SK-N-SH (cell line): ENCODE measurements around the gene ZNHIT3. TPM values are rescaled to one million over a fixed set of nuclear protein-coding genes. Genes with fewer than 3 reads are reported as not detected.

Experiments
- CTCF ChIA-PET: fragments of 300-600, 350-600 bp; formaldehyde crosslinking; extraction: SDS; loops from one replicate; lab custom pipeline; 2021; lab: Yijun Ruan, JAX
- POLR2A ChIA-PET: fragments of 350-600 bp; sonication (Branson Sonifier 250); formaldehyde crosslinking; extraction: SDS; loops from one replicate; lab custom pipeline; 2020; ENCODE audit warnings: antibody characterized with exemption, inconsistent platforms; lab: Yijun Ruan, JAX
- DNase-seq: peaks from one replicate; pipeline ENCODE4 v3.0.0; 2012
- H2AFZ ChIP-seq: fragments of 200-600 bp; sonication (generic); 2 replicates; pipeline ENCODE4 v1.8.1; 2016; ENCODE audit warnings: antibody characterized with exemption, mild to moderate bottlenecking, low read depth
- H3F3A ChIP-seq: fragments of 200-600 bp; sonication (generic); replicated peaks from 2 replicates; pipeline ENCODE3; 2016; ENCODE audit warnings: antibody characterized with exemption, mild to moderate bottlenecking; ENCODE audit not compliant: insufficient read depth
- H3K27ac ChIP-seq, 2 experiments: fragments of 200-500 bp in 1 of 2; fragments of 200-600 bp in 1 of 2; sonication (Bioruptor generic) in 1 of 2; sonication (generic), shearing (Covaris generic) in 1 of 2; 2 replicates each; pipeline versions ENCODE4 v1.5.1 to v1.6.1; 2014 to 2016; ENCODE audit warnings: low read depth in 2 of 2, inconsistent platforms in 1 of 2, low read length in 1 of 2, mild to moderate bottlenecking in 1 of 2, mixed read lengths in 1 of 2
- H3K27me3 ChIP-seq: fragments of 200-600 bp; sonication (generic), shearing (Covaris generic); 2 replicates; pipeline ENCODE4 v1.6.1; 2016; ENCODE audit warnings: mixed run types; ENCODE audit not compliant: insufficient read depth
- H3K36me3 ChIP-seq, 2 experiments: fragments of 200-500 bp in 1 of 2; fragments of 200-600 bp in 1 of 2; sonication (Bioruptor generic) in 1 of 2; sonication (generic) in 1 of 2; replicated peaks in 1 of 2; 2 replicates each; pipeline versions ENCODE3 to v1.5.1; 2014 to 2016; ENCODE audit warnings: low read length in 1 of 2, mild to moderate bottlenecking in 1 of 2; ENCODE audit not compliant: insufficient read depth in 2 of 2, control insufficient read depth in 1 of 2
- H3K4me1 ChIP-seq, 2 experiments: fragments of 200-500 bp in 1 of 2; fragments of 200-600 bp in 1 of 2; sonication (Bioruptor generic) in 1 of 2; sonication (generic), shearing (Covaris generic) in 1 of 2; 2 replicates each; pipeline versions ENCODE4 v1.5.1 to v1.6.1; 2014 to 2016; ENCODE audit warnings: low read depth in 1 of 2, low read length in 1 of 2, mixed run types in 1 of 2; ENCODE audit not compliant: insufficient read depth in 2 of 2, control insufficient read depth in 1 of 2
- H3K4me2 ChIP-seq: fragments of 200-600 bp; sonication (generic), shearing (Covaris generic); 2 replicates; pipeline ENCODE4 v1.6.1; 2017; ENCODE audit warnings: mixed run types
- H3K4me3 ChIP-seq, 2 experiments: fragments of 200-500 bp in 1 of 2; fragments of 200-600 bp in 1 of 2; sonication (Bioruptor generic) in 1 of 2; sonication (generic), shearing (Covaris generic) in 1 of 2; 2 replicates each; pipeline versions ENCODE4 v1.5.1 to v1.8.1; 2014 to 2016; ENCODE audit warnings: low read depth in 2 of 2, inconsistent platforms in 1 of 2, low read length in 1 of 2, mild to moderate bottlenecking in 1 of 2, mixed read lengths in 1 of 2, moderate library complexity in 1 of 2
- H3K79me2 ChIP-seq: fragments of 200-600 bp; sonication (generic); 2 replicates; pipeline ENCODE4 v1.8.1; 2017; ENCODE audit warnings: mild to moderate bottlenecking; ENCODE audit not compliant: insufficient read depth
- H3K9ac ChIP-seq: fragments of 200-600 bp; sonication (generic); 2 replicates; pipeline ENCODE4 v1.6.1; 2017; ENCODE audit warnings: mixed run types
- H3K9me2 ChIP-seq: fragments of 200-600 bp; sonication (generic); 2 replicates; pipeline ENCODE4 v1.6.1; 2017; ENCODE audit warnings: mixed run types
- H3K9me3 ChIP-seq: fragments of 200-600 bp; sonication (generic); 2 replicates; pipeline ENCODE4 v1.6.1; 2017; ENCODE audit warnings: mixed run types, mild to moderate bottlenecking, moderate library complexity
- H4K20me1 ChIP-seq: fragments of 200-600 bp; sonication (generic); 2 replicates; pipeline ENCODE4 v1.6.1; 2017; ENCODE audit warnings: mild to moderate bottlenecking, mixed run types; ENCODE audit not compliant: insufficient read depth
- CHD2 ChIP-seq: fragments of 150-350 bp; IDR thresholded peaks from 2 replicates; pipeline ENCODE4 v1.6.1; 2018; ENCODE audit warnings: low read length; ENCODE audit not compliant: partially characterized antibody
- FOSL2 ChIP-seq: IDR thresholded peaks from 2 replicates; pipeline ENCODE4 v1.4.0; 2012; ENCODE audit warnings: low read depth, mild to moderate bottlenecking, moderate library complexity, borderline replicate concordance
- FOXJ3 ChIP-seq: sonication (generic); formaldehyde crosslinking; IDR thresholded peaks from 2 replicates; pipeline ENCODE4 v1.5.1; 2020; ENCODE audit warnings: mild to moderate bottlenecking, missing genetic modification reagents
- GABPA ChIP-seq: IDR thresholded peaks from 2 replicates; pipeline ENCODE4 v1.4.0; 2012; ENCODE audit warnings: low read depth, mild to moderate bottlenecking
- GATA2 ChIP-seq: sonication (generic); formaldehyde crosslinking; IDR thresholded peaks from 2 replicates; pipeline ENCODE4 v1.5.0; 2020; ENCODE audit warnings: mild to moderate bottlenecking, missing genetic modification reagents
- NFIC ChIP-seq: IDR thresholded peaks from 2 replicates; pipeline ENCODE4 v1.4.0; 2012; ENCODE audit warnings: borderline replicate concordance
- POLR2AphosphoS5 ChIP-seq: IDR thresholded peaks from 2 replicates; pipeline ENCODE4 v1.6.1; 2012; ENCODE audit warnings: low read depth, low read length
- SMC3 ChIP-seq: IDR thresholded peaks from 2 replicates; pipeline ENCODE4 v1.6.1; 2012; ENCODE audit warnings: low read depth, low read length, improper control_type of control experiment
- TAF1 ChIP-seq: IDR thresholded peaks from 2 replicates; pipeline ENCODE4 v1.6.1; 2012; ENCODE audit warnings: low read depth, mild to moderate bottlenecking, low read length, moderate library complexity, borderline replicate concordance
- TCF12 ChIP-seq: IDR thresholded peaks from 2 replicates; pipeline ENCODE4 v1.4.0; 2012
- TEAD4 ChIP-seq: IDR thresholded peaks from 2 replicates; pipeline ENCODE4 v1.4.0; 2012; ENCODE audit warnings: mild to moderate bottlenecking, borderline replicate concordance; ENCODE audit not compliant: insufficient read depth
- WGBS: methylation state at CpG from one replicate; pipeline ENCODE4 v1.1.6; 2017; ENCODE audit warnings: low lambda C conversion rate; 5-methylcytosine and 5-hydroxymethylcytosine counted together
- polyA plus RNA-seq, 3 experiments: library from polyadenylated mRNA; depleted of rRNA; stranded (reverse); fragments of >200 nt; gene quantifications; 2 replicates each; pipeline ENCODE4 v1.2.3, GENCODE V29; 2012
- TF ChIP-seq, protein P1 (sequence below): fragments of 200-600 bp; sonication (generic); IDR thresholded peaks from 2 replicates; pipeline ENCODE4 v1.6.1; 2017; ENCODE audit warnings: antibody characterized with exemption, mild to moderate bottlenecking, moderate library complexity
- TF ChIP-seq, protein P2 (sequence below): IDR thresholded peaks from 2 replicates; pipeline ENCODE4; 2012
- TF ChIP-seq, protein P3 (sequence below): IDR thresholded peaks from 2 replicates; pipeline ENCODE4 v1.6.1; 2012; ENCODE audit warnings: mild to moderate bottlenecking, low read depth, low read length, moderate library complexity
- TF ChIP-seq, protein P4 (sequence below): IDR thresholded peaks from 2 replicates; pipeline ENCODE4 v1.4.0; 2012; ENCODE audit warnings: low read depth, borderline replicate concordance

Gene ZNHIT3
- polyA plus RNA-seq, 1 of the 3 experiments (the other 2 are of a cell fraction): 59.9 TPM

- H3K9ac ChIP-seq: no peak overlapping the region
- POLR2A ChIA-PET: interaction anchor here (1.0 kb wide), 1 partner anchor 19 kb away, joined by 3 read pairs; the partner anchor contains the start of genes MYO19 and PIGW
- 68% methylated on average over 1 of the region's 4 CpGs for WGBS
- TF ChIP-seq, protein P1, sequence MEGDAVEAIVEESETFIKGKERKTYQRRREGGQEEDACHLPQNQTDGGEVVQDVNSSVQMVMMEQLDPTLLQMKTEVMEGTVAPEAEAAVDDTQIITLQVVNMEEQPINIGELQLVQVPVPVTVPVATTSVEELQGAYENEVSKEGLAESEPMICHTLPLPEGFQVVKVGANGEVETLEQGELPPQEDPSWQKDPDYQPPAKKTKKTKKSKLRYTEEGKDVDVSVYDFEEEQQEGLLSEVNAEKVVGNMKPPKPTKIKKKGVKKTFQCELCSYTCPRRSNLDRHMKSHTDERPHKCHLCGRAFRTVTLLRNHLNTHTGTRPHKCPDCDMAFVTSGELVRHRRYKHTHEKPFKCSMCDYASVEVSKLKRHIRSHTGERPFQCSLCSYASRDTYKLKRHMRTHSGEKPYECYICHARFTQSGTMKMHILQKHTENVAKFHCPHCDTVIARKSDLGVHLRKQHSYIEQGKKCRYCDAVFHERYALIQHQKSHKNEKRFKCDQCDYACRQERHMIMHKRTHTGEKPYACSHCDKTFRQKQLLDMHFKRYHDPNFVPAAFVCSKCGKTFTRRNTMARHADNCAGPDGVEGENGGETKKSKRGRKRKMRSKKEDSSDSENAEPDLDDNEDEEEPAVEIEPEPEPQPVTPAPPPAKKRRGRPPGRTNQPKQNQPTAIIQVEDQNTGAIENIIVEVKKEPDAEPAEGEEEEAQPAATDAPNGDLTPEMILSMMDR: no peak
- TF ChIP-seq CHD2: no peak
- TF ChIP-seq, protein P2, sequence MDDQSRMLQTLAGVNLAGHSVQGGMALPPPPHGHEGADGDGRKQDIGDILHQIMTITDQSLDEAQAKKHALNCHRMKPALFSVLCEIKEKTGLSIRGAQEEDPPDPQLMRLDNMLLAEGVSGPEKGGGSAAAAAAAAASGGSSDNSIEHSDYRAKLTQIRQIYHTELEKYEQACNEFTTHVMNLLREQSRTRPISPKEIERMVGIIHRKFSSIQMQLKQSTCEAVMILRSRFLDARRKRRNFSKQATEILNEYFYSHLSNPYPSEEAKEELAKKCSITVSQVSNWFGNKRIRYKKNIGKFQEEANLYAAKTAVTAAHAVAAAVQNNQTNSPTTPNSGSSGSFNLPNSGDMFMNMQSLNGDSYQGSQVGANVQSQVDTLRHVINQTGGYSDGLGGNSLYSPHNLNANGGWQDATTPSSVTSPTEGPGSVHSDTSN: no peak
- H3K27me3 ChIP-seq: no peaks in the 10 kb centered on the region
- H3K4me3 ChIP-seq: no peak overlapping the region
- DNase-seq: no peak
- H3K79me2 ChIP-seq: no peaks in the 10 kb centered on the region
- H3K9me2 ChIP-seq: no peaks in the 10 kb centered on the region
- no peak overlapping the region for H2AFZ ChIP-seq
- CTCF ChIA-PET: interaction anchor here (0.6 to 1.6 kb wide), 2 partner anchors 33 to 925 kb away, joined by 3 to 6 read pairs; no protein-coding TSS in a partner anchor
- H3K27ac ChIP-seq: no peak overlapping the region
- H4K20me1 ChIP-seq: no peaks in the 10 kb centered on the region
- H3K4me2 ChIP-seq: no peak overlapping the region
- peaks cover 41 to 56% of the 10 kb centered on the region in 2 experiments for H3K36me3 ChIP-seq
- H3K9me3 ChIP-seq: no peaks in the 10 kb centered on the region
- H3F3A ChIP-seq: peaks cover under 1% of the 10 kb centered on the region
- H3K4me1 ChIP-seq: no peaks in the 10 kb centered on the region
Observed at GRCh38 chr17:36515837-36516236, 29.4 kb downstream of the ZNHIT3 start.

- Histone ChIP-seq H3K9me2 (no peaks in the 10 kb centered on the region), H3K9ac (no peak overlapping the region), H3K4me3 (no peak overlapping the region), H3F3A (no peaks in the 10 kb centered on the region), H2AFZ (no peak overlapping the region), H3K9me3 (no peaks in the 10 kb centered on the region), H4K20me1 (no peaks in the 10 kb centered on the region), H3K79me2 (peaks cover 10% of the 10 kb centered on the region), H3K36me3 (peaks cover 61 to 87% of the 10 kb centered on the region in 2 experiments), H3K27me3 (no peaks in the 10 kb centered on the region), H3K4me2 (no peak overlapping the region), H3K27ac (no peak overlapping the region), H3K4me1 (no peaks in the 10 kb centered on the region)
- POLR2A ChIA-PET: interaction anchor here (1.6 kb wide), 1 partner anchor 11 kb away, joined by 4 read pairs; no protein-coding TSS in a partner anchor
- DNase-seq: no peak
- WGBS: 82% methylated on average over 2 of the region's 2 CpGs
- TF ChIP-seq FOSL2 (no peak), GATA2 (CRISPR knock-in tag) (no peak), NFIC (no peak), GABPA (no peak), POLR2AphosphoS5 (no peak), TAF1 (no peak), SMC3 (no peak), TCF12 (no peak), FOXJ3 (CRISPR knock-in tag) (no peak), TEAD4 (no peak)
- TF ChIP-seq, protein P3, sequence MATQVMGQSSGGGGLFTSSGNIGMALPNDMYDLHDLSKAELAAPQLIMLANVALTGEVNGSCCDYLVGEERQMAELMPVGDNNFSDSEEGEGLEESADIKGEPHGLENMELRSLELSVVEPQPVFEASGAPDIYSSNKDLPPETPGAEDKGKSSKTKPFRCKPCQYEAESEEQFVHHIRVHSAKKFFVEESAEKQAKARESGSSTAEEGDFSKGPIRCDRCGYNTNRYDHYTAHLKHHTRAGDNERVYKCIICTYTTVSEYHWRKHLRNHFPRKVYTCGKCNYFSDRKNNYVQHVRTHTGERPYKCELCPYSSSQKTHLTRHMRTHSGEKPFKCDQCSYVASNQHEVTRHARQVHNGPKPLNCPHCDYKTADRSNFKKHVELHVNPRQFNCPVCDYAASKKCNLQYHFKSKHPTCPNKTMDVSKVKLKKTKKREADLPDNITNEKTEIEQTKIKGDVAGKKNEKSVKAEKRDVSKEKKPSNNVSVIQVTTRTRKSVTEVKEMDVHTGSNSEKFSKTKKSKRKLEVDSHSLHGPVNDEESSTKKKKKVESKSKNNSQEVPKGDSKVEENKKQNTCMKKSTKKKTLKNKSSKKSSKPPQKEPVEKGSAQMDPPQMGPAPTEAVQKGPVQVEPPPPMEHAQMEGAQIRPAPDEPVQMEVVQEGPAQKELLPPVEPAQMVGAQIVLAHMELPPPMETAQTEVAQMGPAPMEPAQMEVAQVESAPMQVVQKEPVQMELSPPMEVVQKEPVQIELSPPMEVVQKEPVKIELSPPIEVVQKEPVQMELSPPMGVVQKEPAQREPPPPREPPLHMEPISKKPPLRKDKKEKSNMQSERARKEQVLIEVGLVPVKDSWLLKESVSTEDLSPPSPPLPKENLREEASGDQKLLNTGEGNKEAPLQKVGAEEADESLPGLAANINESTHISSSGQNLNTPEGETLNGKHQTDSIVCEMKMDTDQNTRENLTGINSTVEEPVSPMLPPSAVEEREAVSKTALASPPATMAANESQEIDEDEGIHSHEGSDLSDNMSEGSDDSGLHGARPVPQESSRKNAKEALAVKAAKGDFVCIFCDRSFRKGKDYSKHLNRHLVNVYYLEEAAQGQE: no peak
- TF ChIP-seq, protein P4, sequence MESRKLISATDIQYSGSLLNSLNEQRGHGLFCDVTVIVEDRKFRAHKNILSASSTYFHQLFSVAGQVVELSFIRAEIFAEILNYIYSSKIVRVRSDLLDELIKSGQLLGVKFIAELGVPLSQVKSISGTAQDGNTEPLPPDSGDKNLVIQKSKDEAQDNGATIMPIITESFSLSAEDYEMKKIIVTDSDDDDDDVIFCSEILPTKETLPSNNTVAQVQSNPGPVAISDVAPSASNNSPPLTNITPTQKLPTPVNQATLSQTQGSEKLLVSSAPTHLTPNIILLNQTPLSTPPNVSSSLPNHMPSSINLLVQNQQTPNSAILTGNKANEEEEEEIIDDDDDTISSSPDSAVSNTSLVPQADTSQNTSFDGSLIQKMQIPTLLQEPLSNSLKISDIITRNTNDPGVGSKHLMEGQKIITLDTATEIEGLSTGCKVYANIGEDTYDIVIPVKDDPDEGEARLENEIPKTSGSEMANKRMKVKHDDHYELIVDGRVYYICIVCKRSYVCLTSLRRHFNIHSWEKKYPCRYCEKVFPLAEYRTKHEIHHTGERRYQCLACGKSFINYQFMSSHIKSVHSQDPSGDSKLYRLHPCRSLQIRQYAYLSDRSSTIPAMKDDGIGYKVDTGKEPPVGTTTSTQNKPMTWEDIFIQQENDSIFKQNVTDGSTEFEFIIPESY: no peak
- TF ChIP-seq, all 33 proteins: peak for 0
- CTCF ChIA-PET: interaction anchor here (1.0 kb wide), 1 partner anchor 11 kb away, joined by 4 read pairs; the partner anchor contains the start of genes MYO19 and PIGW
Observed at GRCh38 chr17:36523113-36523512, 36.6 kb downstream of the ZNHIT3 start.
